ENCODE results near the gene SP9.

Gene SP9

DNA sequence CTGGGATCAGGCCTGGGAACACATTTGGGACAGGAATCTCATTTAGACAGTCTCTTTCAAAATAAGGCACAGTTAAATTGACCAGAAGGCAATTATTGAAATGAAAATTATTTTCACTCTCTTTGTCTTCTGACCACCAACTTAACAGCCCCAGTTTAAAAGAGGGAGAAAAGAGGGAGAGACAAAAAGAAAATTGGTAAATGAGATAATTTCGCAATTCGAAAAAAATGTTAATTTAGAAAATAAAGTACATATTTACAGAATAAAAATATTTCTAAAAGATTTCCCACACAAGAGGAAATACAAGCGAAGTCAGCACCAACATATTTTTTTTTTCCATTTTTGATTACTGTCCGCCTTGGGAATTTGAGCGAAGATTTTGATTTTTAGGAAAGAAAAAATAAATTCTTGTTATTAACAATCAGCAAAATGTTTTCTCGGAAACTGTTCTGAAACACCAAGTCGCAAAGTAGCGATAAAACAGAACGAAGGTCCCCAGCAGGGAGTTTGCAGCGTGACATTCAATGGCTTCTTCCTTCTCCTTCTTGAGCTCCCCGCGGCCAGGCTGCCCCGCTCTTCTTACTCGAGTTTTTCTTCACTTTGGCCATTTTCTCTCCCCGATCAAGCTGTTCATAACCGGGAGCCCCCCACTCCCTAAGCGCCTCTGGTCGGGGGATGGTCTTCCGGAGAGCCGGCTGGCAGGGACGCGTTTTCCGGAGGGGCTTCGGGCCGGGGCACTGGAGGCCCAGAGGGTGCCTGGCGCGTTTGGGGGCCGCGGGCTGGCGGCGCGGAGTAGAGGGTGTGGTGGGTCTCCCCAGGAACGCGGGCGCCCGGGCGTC is 5.0 kb downstream of the SP9 start:
- ChIA-PET CTCF (interaction anchor here (0.8 to 2.6 kb wide), 8 partner anchors 14 to 938 kb away, joined by 3 to 36 read pairs (median 4); no protein-coding TSS in a partner anchor), POLR2A (no interaction called here)
- H3K4me3 ChIP-seq (ENCODE audit: low read depth, low read length): peak overlapping the region; percentile 45
- TF ChIP-seq, protein P1, sequence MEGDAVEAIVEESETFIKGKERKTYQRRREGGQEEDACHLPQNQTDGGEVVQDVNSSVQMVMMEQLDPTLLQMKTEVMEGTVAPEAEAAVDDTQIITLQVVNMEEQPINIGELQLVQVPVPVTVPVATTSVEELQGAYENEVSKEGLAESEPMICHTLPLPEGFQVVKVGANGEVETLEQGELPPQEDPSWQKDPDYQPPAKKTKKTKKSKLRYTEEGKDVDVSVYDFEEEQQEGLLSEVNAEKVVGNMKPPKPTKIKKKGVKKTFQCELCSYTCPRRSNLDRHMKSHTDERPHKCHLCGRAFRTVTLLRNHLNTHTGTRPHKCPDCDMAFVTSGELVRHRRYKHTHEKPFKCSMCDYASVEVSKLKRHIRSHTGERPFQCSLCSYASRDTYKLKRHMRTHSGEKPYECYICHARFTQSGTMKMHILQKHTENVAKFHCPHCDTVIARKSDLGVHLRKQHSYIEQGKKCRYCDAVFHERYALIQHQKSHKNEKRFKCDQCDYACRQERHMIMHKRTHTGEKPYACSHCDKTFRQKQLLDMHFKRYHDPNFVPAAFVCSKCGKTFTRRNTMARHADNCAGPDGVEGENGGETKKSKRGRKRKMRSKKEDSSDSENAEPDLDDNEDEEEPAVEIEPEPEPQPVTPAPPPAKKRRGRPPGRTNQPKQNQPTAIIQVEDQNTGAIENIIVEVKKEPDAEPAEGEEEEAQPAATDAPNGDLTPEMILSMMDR (IDR thresholded peaks at IDR 0.05; ENCODE audit: insufficient read depth, low read length, missing control alignments): no peak
- no peak for DNase-seq (ENCODE audit: low read depth, low spot score)

DNA sequence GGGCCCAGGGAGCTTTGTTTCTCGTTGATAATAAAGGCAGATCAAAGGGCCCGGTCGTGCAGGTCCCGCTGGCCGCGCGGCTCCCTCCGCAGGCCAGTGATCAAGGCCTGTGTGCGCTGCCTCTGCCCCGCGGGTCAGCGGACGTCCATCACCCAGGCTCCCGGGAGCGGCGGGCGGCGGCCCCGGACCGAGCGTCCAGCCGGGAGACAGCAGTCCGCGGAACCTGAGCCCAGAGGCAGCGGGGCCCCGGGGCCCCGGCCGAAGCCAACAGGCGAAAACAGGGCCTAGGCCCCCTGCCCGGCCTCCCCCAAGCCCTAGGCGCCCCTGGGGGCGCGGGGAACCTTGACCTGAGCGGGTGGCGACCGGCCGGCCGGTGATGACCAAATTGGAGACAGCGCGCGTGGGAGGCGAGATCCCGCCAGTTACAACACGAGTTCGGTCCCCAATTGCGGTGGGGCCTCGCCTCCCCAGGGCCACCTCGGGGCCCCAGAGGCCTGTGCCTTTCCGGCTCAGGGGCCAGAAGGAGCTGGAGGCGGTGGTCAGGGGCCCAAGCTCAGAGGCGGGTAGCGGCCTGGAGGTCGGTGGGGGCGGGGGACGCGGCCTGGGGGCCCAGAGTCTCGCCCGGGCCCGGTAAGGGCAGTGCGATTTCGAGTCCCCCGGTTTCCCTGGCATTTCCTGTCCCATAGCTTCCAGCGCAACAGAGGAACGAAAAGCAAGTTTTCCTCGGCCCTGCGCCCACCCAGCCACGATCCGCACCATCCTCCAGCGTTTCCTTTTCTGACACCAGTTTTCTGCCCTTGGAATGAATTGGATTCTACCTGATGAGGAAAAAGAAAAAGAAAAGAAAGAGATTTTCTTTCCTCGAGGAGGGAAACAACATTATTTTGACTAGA is 5.9 kb downstream of the SP9 start:
- no peak for DNase-seq (ENCODE audit: low read depth, low spot score)
- H3K4me3 ChIP-seq (ENCODE audit: low read depth, low read length): peak overlapping the region; percentile 45
- TF ChIP-seq, protein P1 (IDR thresholded peaks at IDR 0.05; ENCODE audit: insufficient read depth, low read length, missing control alignments): no peak
- CTCF ChIA-PET: interaction anchor here (0.7 to 2.6 kb wide), 46 partner anchors 10 to 1312 kb away, joined by 3 to 36 read pairs (median 4); no protein-coding TSS in a partner anchor
- POLR2A ChIA-PET: no interaction called here

DNA sequence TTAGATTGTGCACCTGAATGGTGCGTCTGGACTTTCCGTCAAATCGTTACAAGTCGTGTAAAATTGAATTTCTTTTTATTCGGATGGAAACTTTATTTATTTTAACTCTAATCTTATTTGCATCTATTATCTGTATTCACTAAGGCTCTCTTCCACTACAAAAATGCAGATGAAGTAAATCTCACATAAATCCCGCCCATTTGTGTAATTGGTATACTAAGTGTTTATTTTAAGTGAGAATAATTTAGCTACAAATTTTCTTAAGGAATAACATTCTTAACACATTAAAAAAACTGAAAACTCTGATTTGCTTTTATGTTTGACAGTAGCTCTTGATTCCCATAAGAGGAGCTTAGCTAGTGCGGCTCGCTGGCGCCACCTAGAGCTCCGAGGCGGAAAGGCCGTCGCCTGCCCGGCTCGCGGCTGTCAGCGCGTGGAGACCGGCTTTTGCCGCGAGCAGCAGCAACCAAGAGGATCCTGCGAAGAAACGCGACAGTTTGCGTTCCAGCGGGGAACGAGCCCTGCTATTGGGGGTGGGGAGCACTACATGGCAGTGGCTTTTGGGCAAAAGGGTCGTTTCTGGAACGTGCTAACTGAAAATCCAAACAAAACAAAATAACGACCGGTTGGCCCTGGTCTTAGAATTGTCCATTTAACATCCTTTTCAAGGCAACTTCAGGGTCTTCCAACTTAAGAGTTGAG is 6.7 kb downstream of the SP9 start:
- DNase-seq (ENCODE audit: low read depth, low spot score): no peak
- H3K4me3 ChIP-seq (ENCODE audit: low read depth, low read length): peak overlapping the region; percentile 13
- ChIA-PET POLR2A (interaction anchor here (0.7 kb wide), 1 partner anchor 317 kb away, joined by 3 read pairs; no protein-coding TSS in a partner anchor), CTCF (interaction anchor here (0.7 to 2.6 kb wide), 45 partner anchors 9 to 1313 kb away, joined by 3 to 36 read pairs (median 4); no protein-coding TSS in a partner anchor)
- TF ChIP-seq, protein P1 (IDR thresholded peaks at IDR 0.05; ENCODE audit: insufficient read depth, low read length, missing control alignments): peak; percentile 96

DNA sequence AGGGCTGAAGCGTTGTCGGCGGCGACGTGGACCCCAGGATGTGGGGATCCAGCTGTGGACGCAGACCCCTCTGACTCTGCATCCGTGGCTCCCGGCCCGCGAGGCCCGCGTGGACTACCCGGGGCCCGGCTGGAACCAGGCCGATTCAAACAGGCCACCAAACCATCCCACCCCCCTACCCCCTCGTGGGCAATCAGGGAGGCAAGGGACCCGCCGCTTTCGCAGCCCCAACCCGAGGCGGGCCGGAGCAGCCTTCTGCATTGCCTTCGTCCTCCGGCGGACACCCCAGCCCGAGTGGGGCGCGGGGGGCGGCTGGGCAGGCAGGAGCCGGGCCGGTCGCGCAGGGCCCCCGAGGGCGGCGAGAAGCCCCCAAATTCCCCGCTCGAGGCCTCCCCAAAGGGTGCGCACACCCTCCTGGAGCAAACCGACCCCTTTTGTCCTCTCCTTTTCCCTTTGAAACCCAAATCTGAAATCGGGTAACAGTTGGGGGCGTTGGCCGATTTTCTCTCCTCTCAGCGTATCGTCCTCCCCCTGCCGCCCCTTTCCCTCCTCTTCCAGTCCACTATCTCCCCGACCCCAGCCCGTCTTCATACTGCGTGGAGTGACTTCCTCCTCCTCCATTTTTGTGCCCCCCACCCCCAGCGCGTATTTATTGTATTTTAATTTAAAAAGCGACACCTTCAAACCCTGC is 7.4 kb downstream of the SP9 start:
- DNase-seq (ENCODE audit: low read depth, low spot score): no peak
- H3K4me3 ChIP-seq (ENCODE audit: low read depth, low read length): peak overlapping the region; percentile 13
- TF ChIP-seq, protein P1 (IDR thresholded peaks at IDR 0.05; ENCODE audit: insufficient read depth, low read length, missing control alignments): no peak
- ChIA-PET POLR2A (interaction anchor here (0.7 kb wide), 1 partner anchor 317 kb away, joined by 3 read pairs; no protein-coding TSS in a partner anchor), CTCF (interaction anchor here (0.8 to 2.7 kb wide), 30 partner anchors 9 to 1125 kb away, joined by 3 to 36 read pairs (median 4); no protein-coding TSS in a partner anchor)

DNA sequence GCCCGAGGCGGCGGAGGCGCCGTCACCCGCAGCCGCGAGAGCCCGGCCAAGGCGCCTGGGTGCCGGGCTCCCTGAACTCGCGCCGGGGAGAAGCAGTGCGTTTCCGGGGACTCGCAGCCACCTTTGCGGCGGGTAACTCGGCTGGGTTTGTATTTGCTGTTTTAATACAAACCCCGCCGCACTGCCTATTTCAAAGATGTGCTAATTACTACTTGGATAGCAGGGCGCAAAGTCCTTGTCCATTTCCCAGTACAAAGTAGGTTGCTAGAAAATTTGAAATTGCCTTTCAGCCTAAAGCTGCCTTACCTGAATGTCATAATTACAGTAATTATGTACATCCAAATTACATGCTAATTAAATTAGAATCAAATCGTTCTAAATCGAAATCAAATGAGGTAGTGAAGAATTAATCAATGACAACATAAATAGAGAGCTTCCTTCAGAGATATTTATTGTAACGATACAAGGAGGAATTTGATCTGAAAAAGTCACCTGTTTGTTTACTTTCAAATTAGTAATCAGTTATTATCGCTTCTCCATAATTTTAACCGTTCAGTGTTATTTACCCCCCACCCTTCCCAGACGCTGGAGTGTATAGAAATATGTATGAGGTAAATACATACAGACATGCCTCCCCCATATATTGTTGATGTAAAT is 8.1 kb downstream of the SP9 start:
- TF ChIP-seq, protein P1 (IDR thresholded peaks at IDR 0.05; ENCODE audit: insufficient read depth, low read length, missing control alignments): no peak
- H3K4me3 ChIP-seq (ENCODE audit: low read depth, low read length): peak overlapping the region; percentile 1; the same call in 1 of the 2 replicates
- ChIA-PET CTCF (interaction anchor here (0.8 to 2.7 kb wide), 5 partner anchors 29 to 1315 kb away, joined by 3 to 8 read pairs (median 4); no protein-coding TSS in a partner anchor), POLR2A (no interaction called here)
- no peak for DNase-seq (ENCODE audit: low read depth, low spot score)
